ENCODE results near the gene C5. TPM values are rescaled to one million over a fixed set of nuclear protein-coding genes. Genes with fewer than 3 reads are reported as not detected.

Gene C5
- total RNA-seq, 2 donors from 2014 or later = 1.7 to 1.8 TPM

GRCh38 chr9:121026260-121026691 is 23.8 kb downstream of the C5 start:
- H3K9me3 Mint-ChIP-seq = no peaks in the 10 kb centered on the region
- no peak overlapping the region for H3K4me3 Mint-ChIP-seq
- H3K36me3 Mint-ChIP-seq (ENCODE audit: low read depth) = no peaks in the 10 kb centered on the region
- no peaks in the 10 kb centered on the region for H3K27me3 Mint-ChIP-seq
- no peak overlapping the region for H3K27ac Mint-ChIP-seq
- H3K4me1 Mint-ChIP-seq = peaks cover 4% of the 10 kb centered on the region
- no peak for ATAC-seq (replicated peaks)

DNA sequence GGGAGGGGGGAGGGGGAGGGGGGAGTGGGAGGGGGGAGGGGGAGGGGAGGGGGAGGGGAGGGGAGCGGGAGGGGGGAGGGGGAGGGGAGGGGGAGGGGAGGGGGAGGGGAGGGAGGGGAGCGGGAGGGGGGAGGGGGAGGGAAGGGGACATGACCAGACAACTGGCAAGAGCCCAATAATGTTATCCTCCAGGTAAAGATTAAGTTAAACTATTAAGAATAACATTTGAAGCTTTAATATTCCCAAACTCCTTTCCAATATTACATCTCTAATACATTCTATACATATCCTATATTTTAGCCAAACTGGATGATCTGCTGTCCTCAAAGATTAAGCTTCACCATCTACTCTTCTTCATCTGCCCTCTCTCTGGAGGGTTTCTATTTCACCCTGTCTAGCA is 25.8 kb downstream of the C5 start:
- Mint-ChIP-seq H3K4me3 (no peak overlapping the region), H3K36me3 (ENCODE audit: low read depth) (no peaks in the 10 kb centered on the region), H3K9me3 (no peaks in the 10 kb centered on the region), H3K27ac (no peak overlapping the region), H3K4me1 (peaks cover 4% of the 10 kb centered on the region), H3K27me3 (no peaks in the 10 kb centered on the region)
- ATAC-seq (replicated peaks) = no peak

GRCh38 chr9:121023064-121023463 is 27.0 kb downstream of the C5 start:
- H3K9me3 Mint-ChIP-seq = no peaks in the 10 kb centered on the region
- H3K27me3 Mint-ChIP-seq = no peaks in the 10 kb centered on the region
- peaks cover 4% of the 10 kb centered on the region for H3K4me1 Mint-ChIP-seq
- no peak for ATAC-seq (replicated peaks)
- H3K27ac Mint-ChIP-seq = no peak overlapping the region
- H3K4me3 Mint-ChIP-seq = no peak overlapping the region
- H3K36me3 Mint-ChIP-seq (ENCODE audit: low read depth) = no peaks in the 10 kb centered on the region

- H3K4me3 Mint-ChIP-seq = no peak overlapping the region
- H3K27ac Mint-ChIP-seq = no peak overlapping the region
- no peaks in the 10 kb centered on the region for H3K36me3 Mint-ChIP-seq (ENCODE audit: low read depth)
- H3K27me3 Mint-ChIP-seq = no peaks in the 10 kb centered on the region
- ATAC-seq (replicated peaks) = no peak
- peaks cover 4% of the 10 kb centered on the region for H3K4me1 Mint-ChIP-seq
- H3K9me3 Mint-ChIP-seq = no peaks in the 10 kb centered on the region
These were observed 28.8 kb downstream of the C5 start for GRCh38 chr9:121021301-121021700.

DNA sequence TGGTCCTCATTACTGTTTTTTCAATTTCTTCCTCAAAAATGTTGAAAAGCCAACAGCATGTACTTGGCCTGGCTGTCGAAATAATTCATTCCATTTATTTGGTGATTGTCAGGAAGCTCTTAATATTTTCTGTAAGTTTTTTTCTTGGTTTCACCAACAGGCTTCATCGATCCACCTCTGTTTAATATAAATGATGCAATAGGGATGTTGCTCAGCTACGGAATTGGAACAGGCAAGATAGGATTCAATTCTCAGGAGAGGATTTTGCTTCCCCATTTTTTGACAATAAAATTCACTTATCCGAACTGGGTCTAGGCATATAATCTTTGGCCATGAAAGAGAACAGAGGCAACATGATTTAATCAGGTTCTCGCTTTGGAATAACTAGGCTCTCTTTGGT is 30.8 kb downstream of the C5 start:
- H3K36me3 Mint-ChIP-seq (ENCODE audit: low read depth) = no peaks in the 10 kb centered on the region
- H3K4me3 Mint-ChIP-seq = no peak overlapping the region
- no peak for ATAC-seq (replicated peaks)
- no peaks in the 10 kb centered on the region for H3K27me3 Mint-ChIP-seq
- peaks cover 4% of the 10 kb centered on the region for H3K4me1 Mint-ChIP-seq
- H3K9me3 Mint-ChIP-seq = no peaks in the 10 kb centered on the region
- no peak overlapping the region for H3K27ac Mint-ChIP-seq

DNA sequence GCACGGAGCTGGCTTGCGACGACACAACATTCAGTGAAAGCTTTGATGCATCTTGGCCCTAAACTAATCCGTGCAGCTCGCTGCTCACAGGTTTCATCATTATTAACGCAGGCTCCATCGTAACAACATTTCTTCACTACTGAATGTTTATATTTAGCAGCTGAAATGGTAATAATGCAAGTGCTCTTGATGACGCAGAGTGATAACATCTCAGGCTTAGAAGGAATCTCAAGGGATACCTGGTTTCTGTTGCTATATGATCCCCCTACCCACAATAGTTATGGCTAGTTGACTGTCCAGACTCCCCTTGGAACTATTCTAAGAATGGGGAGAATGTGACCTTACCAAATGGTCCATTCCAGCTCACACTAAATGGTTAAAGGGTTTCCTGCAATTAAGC is 36.2 kb downstream of the C5 start:
- Mint-ChIP-seq H3K27ac (no peak overlapping the region), H3K36me3 (ENCODE audit: low read depth) (no peaks in the 10 kb centered on the region), H3K4me3 (no peak overlapping the region), H3K27me3 (no peaks in the 10 kb centered on the region), H3K4me1 (no peaks in the 10 kb centered on the region), H3K9me3 (no peaks in the 10 kb centered on the region)
- ATAC-seq (replicated peaks) = no peak

DNA sequence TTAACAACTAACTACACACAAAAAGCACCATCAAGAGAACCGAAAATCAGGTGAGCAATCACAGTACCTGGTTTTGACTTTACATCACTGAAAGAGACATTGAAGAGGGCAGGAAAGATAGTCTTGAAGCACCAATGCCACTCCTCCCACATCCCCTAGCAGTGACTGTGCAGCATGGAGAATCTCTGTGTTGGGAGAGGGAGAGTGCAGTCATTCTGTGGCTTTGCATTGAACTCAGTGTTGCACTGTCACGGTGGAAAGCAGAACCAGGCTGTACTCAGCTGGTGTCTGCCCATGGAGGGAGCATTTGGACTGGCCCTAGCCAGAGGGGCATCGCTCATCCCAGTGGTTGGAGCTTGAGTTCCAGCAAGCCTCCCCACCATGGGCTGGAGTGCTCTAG is 40.4 kb downstream of the C5 start:
- Mint-ChIP-seq H3K4me1 (no peaks in the 10 kb centered on the region), H3K9me3 (no peaks in the 10 kb centered on the region), H3K4me3 (no peak overlapping the region), H3K27ac (no peak overlapping the region), H3K27me3 (no peaks in the 10 kb centered on the region), H3K36me3 (ENCODE audit: low read depth) (no peaks in the 10 kb centered on the region)
- ATAC-seq (replicated peaks) = peak; percentile 85

DNA sequence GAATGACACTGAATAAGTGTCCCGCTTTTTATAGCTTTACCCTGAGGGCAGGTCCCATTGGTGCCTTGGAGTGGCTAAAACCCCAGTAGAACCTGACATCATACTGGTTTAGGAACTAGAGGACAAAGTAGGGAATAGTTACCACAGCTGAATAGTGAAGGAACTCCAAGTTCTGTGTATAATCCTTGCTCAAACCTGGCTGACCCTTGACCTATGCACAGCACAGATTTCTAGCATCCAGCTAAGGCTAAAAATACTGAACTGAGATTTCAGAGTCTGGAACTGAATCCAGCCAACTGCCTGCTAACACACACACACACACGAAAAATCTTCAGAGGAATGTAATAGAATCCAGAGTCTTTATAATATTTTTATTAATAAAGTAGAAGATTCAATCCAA is 50.8 kb downstream of the C5 start:
- H3K4me1 Mint-ChIP-seq = no peaks in the 10 kb centered on the region
- H3K36me3 Mint-ChIP-seq (ENCODE audit: low read depth) = no peaks in the 10 kb centered on the region
- no peaks in the 10 kb centered on the region for H3K27me3 Mint-ChIP-seq
- H3K27ac Mint-ChIP-seq = no peak overlapping the region
- no peaks in the 10 kb centered on the region for H3K9me3 Mint-ChIP-seq
- no peak overlapping the region for H3K4me3 Mint-ChIP-seq
- no peak for ATAC-seq (replicated peaks)

- Mint-ChIP-seq H3K4me3 (no peak overlapping the region), H3K27ac (no peak overlapping the region), H3K4me1 (no peaks in the 10 kb centered on the region), H3K27me3 (no peaks in the 10 kb centered on the region), H3K36me3 (ENCODE audit: low read depth) (no peaks in the 10 kb centered on the region), H3K9me3 (no peaks in the 10 kb centered on the region)
- no peak for ATAC-seq (replicated peaks)
These were observed 52.0 kb downstream of the C5 start for GRCh38 chr9:120998111-120998510.

- H3K27me3 Mint-ChIP-seq = no peaks in the 10 kb centered on the region
- H3K9me3 Mint-ChIP-seq = no peaks in the 10 kb centered on the region
- no peak for ATAC-seq (replicated peaks)
- H3K4me3 Mint-ChIP-seq = no peak overlapping the region
- H3K4me1 Mint-ChIP-seq = no peaks in the 10 kb centered on the region
- no peak overlapping the region for H3K27ac Mint-ChIP-seq
- no peaks in the 10 kb centered on the region for H3K36me3 Mint-ChIP-seq (ENCODE audit: low read depth)
These were observed 52.6 kb downstream of the C5 start for GRCh38 chr9:120997502-120997901.

DNA sequence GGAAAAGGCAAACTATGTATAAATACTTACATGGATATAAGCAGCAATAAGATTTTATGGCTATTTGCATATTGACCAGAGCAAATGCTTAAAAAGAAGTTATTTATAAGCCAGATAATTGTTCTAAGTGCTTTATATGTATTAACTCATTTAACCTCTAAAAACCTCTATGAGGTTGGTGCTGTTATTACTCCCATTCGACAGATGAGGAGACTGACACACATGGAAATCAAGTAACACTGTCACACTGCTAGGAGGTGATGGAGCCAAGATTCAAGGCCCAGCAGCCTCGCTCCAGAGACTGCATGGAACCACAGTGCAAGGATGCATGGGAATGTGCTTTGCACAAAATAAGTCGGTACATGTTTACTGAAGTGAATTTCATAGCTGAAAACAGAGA is 53.7 kb downstream of the C5 start:
- ATAC-seq (replicated peaks) = no peak
- no peak overlapping the region for H3K4me3 Mint-ChIP-seq

DNA sequence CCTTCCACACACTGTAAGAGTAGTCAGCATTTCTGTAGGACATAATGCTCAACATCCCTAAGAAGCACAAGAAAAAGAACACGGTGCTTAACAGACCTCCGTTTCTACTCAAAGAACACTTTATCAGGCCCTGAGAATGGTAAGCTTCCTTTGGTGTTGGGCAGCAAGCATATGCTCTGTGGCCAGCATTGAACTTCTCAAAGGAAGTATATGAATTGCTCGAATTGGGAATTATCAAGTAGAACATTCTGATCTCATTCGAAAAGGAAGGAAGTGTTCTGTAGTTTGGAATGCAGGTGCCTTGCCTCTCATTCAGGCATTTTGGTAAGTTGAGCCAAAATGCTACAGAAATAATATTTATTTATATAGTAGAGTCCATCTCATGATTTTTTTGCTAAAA is 61.0 kb downstream of the C5 start:
- Mint-ChIP-seq H3K4me1 (no peaks in the 10 kb centered on the region), H3K4me3 (no peak overlapping the region), H3K27ac (no peak overlapping the region), H3K27me3 (no peaks in the 10 kb centered on the region), H3K9me3 (no peaks in the 10 kb centered on the region), H3K36me3 (ENCODE audit: low read depth) (no peaks in the 10 kb centered on the region)
- no peak for ATAC-seq (replicated peaks)

More for the DNA sequence above, 53.7 kb downstream of the C5 start:
- H3K36me3 Mint-ChIP-seq (ENCODE audit: low read depth) = no peaks in the 10 kb centered on the region
- H3K27ac Mint-ChIP-seq = no peak overlapping the region
- no peaks in the 10 kb centered on the region for H3K9me3 Mint-ChIP-seq
- no peaks in the 10 kb centered on the region for H3K4me1 Mint-ChIP-seq
- no peaks in the 10 kb centered on the region for H3K27me3 Mint-ChIP-seq

GRCh38 chr9:120985819-120986222 is 64.3 kb downstream of the C5 start:
- Mint-ChIP-seq H3K27me3 (no peaks in the 10 kb centered on the region), H3K36me3 (ENCODE audit: low read depth) (no peaks in the 10 kb centered on the region), H3K9me3 (no peaks in the 10 kb centered on the region), H3K4me3 (no peak overlapping the region), H3K27ac (no peak overlapping the region), H3K4me1 (no peaks in the 10 kb centered on the region)
- ATAC-seq (replicated peaks) = no peak

GRCh38 chr9:120983259-120983837 is 66.7 kb downstream of the C5 start:
- Mint-ChIP-seq H3K9me3 (no peaks in the 10 kb centered on the region), H3K27ac (no peak overlapping the region), H3K36me3 (ENCODE audit: low read depth) (no peaks in the 10 kb centered on the region), H3K4me1 (no peaks in the 10 kb centered on the region), H3K4me3 (no peak overlapping the region), H3K27me3 (no peaks in the 10 kb centered on the region)
- ATAC-seq (replicated peaks) = no peak

- no peaks in the 10 kb centered on the region for H3K9me3 Mint-ChIP-seq
- no peak for ATAC-seq (replicated peaks)
- H3K27me3 Mint-ChIP-seq = no peaks in the 10 kb centered on the region
- H3K27ac Mint-ChIP-seq = no peak overlapping the region
- H3K4me1 Mint-ChIP-seq = no peaks in the 10 kb centered on the region
- H3K4me3 Mint-ChIP-seq = no peak overlapping the region
- H3K36me3 Mint-ChIP-seq (ENCODE audit: low read depth) = no peaks in the 10 kb centered on the region
These were observed 67.2 kb downstream of the C5 start for GRCh38 chr9:120982836-120983235.

DNA sequence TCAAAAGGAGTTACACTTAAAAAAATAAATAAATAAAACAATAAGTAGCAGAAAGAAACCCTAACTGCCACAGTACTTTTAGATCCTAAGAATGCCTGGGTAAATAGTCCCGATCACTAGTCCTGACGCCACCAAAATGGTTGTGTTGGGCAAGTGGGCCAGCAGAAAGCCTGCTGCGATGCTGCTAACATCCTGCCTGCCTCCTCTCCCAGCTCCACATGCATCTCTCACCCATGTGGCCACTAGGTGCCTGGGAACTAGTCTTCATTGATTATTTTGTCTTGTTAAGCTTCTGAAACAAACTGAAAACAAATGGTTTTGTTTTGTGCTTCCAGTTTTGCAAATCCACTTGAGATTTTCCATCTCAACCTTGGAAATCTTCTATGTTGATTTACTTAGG is 69.1 kb downstream of the C5 start:
- Mint-ChIP-seq H3K27ac (no peak overlapping the region), H3K36me3 (ENCODE audit: low read depth) (no peaks in the 10 kb centered on the region), H3K4me1 (no peaks in the 10 kb centered on the region), H3K9me3 (no peaks in the 10 kb centered on the region), H3K27me3 (no peaks in the 10 kb centered on the region), H3K4me3 (no peak overlapping the region)
- ATAC-seq (replicated peaks) = no peak

Measured in activated T-helper 17 cell treated with anti-CD3 and anti-CD28 coated beads, Interleukin-2, amount 50 U/mL, for 72 hours (primary cell).